IPS-18c (cell line): ENCODE measurements around the gene DMRT1.

Experiments used
- H3K4me3 ChIP-seq: 2 replicates; pipeline ENCODE4 v1.7.0; 2013; ENCODE audit warnings: low read depth, mild to moderate bottlenecking, low read length, moderate library complexity; ENCODE audit not compliant: insufficient read depth
- H3K9me3 ChIP-seq: one replicate; pipeline ENCODE4 v1.6.1; 2013; ENCODE audit warnings: mild to moderate bottlenecking, low read length, moderate library complexity; ENCODE audit not compliant: control insufficient read depth, insufficient read depth

The DMRT1 gene

DNA sequence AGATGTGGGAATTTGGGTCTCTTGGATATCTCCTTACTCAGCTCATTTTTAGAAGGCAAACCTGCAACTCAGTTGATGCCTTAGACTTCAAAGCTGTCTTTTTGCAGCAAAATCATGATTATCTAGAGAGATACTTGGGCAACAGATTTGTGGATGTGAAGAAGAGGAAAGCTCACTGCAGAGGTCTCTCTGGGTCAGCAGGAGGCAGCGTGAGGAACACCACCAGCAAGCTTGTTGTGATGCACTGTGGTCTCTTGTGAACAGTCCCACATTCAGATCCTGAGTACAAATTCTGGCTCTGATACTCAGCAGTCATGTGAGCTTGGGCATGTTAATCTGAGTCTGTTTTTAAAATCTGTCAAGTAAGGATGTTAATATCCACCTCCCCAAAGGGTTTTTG, 108.6 kb downstream of the DMRT1 start:
- Histone ChIP-seq H3K9me3 (no peaks in the 10 kb centered on the region), H3K4me3 (no peak overlapping the region)

DNA sequence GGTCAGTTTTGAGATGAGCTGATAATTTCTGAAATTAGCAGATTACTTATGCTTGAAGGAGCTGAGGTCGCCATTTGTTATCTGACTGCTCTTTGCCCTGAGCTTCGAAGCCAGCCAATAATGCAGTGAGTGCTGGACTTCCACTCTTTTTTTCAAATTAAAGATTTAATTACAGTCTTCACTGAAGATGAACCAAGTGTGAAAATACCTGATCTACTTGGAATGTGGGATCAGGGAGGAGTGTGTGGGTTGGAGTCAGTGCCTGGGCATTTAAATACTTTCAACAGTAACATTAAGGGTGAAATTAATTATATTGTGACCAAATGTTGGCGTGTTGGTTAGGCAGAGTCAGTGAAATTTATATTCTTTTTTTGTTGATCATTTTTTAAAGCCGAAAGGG, 111.0 kb downstream of the DMRT1 start:
- H3K9me3 ChIP-seq, result no peaks in the 10 kb centered on the region
- no peak overlapping the region for H3K4me3 ChIP-seq

DNA sequence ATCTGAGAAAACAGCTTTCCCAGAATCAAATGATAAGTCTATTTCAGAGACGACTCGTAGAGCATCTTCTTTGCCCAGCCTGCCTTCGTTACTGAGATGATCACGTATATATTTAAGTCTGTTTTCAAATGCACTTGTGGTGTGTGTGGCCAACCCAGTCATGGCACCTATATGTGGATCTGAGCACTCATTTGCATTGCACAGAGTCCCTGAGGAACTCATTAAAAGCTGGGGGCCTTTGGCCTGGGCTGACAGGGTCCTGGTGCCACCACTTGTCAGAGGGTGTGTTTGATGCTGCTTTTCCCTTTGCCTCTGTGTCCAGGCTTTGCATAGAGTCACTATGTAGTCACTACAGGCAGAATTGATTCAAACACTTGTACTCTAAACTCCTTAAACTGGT, 117.6 kb downstream of the DMRT1 start:
- no peak overlapping the region for H3K4me3 ChIP-seq
- no peaks in the 10 kb centered on the region for H3K9me3 ChIP-seq

DNA sequence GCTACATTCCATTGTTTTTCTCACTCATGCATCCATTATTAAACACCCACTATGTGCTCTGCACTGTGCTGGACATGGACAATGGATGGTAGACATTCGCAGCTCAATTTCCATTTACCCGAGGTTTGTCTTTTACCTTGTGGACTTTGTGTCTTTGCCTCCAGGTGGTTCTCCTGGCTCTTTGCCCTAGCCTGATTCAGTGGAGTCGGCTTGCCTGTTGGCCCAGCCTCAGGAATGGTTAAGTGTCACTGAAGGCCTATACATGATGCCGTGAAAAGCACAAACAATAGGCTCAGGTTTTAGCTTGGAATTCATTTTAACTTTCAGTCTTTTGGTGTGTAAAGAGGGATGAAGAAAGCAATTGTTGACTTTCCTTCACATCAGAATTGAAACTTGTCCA, 118.4 kb downstream of the DMRT1 start:
- H3K4me3 ChIP-seq, result no peak overlapping the region
- H3K9me3 ChIP-seq, result no peaks in the 10 kb centered on the region

DNA sequence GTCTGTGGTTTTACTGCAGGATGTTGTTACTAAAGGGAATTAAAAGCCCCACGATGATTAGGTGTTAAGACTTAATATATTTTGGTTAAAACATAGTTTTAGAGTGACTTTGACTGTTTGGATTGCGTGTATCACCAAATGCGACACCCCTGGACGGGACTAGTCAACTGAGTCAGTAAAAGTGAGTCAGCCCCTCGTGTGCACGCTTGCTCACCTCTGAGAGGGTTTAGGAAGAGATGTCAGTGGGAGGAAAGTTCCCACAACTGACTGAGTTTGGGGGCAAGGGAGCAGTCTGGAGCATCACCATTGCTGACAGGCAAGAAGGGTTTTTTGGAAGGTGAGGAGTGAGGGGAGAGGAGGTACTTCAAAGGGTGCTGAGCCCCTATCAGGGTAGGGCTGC, 120.5 kb downstream of the DMRT1 start:
- Histone ChIP-seq H3K9me3 (no peaks in the 10 kb centered on the region), H3K4me3 (no peak overlapping the region)

DNA sequence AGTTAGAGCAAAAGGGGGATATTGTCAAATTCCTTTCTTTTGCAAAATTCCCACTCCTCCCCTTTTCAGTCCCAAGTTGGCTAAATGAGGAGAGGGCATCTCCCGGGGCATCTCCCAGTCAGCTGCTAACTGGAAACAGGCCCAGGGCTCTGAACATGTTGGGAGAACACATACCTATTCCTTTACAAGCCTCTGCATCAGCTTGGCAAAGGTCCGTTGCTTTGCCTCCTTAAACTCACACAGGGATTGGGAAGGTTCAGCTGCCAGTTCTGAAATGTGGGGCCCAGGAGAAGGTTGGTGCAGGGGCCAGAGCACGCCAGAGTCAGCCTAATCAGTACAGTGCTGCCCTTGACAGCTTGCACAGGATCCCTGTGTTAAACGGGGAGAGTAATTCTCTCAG, 124.0 kb downstream of the DMRT1 start:
- Histone ChIP-seq H3K4me3 (no peak overlapping the region), H3K9me3 (no peaks in the 10 kb centered on the region)

DNA sequence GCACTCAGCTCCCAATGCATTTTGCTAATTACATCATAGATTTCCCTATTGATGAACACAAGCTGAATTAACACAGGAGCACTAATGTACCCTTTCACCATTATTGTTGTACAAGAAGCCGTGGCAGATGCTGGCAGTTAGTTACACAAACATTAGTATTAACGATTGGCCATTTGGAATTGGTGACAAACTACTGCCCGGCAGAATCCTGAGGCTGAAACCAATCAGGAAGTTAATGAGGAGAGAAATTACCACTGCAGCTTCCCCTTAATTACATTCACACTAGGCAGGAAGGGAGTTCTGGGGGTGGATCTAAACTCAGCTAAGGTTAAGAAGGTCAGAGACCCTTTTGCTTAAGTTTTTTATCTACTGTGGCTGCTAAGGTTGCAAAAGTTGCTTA, 125.4 kb downstream of the DMRT1 start:
- Histone ChIP-seq H3K4me3 (no peak overlapping the region), H3K9me3 (no peaks in the 10 kb centered on the region)

DNA sequence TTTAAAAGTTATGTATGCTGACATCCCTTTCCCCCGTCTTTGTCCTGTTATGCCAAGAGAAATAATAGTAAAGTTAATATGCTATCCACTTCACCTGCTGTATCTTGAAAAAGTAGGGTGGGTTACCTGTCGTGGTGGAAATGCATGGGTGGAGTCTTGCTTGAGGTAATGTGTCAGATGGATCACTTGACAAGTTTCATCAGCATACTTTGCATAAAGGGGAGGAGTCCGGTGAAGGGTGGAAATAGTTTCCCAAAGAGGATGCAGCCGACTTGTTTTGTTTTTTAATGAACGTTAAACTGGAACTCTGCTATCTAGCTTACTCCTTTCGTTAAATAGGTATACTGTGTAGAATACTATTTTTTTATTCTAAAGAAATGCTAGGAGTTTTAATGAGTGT, 125.9 kb downstream of the DMRT1 start:
- Histone ChIP-seq H3K4me3 (no peak overlapping the region), H3K9me3 (no peaks in the 10 kb centered on the region)

DNA sequence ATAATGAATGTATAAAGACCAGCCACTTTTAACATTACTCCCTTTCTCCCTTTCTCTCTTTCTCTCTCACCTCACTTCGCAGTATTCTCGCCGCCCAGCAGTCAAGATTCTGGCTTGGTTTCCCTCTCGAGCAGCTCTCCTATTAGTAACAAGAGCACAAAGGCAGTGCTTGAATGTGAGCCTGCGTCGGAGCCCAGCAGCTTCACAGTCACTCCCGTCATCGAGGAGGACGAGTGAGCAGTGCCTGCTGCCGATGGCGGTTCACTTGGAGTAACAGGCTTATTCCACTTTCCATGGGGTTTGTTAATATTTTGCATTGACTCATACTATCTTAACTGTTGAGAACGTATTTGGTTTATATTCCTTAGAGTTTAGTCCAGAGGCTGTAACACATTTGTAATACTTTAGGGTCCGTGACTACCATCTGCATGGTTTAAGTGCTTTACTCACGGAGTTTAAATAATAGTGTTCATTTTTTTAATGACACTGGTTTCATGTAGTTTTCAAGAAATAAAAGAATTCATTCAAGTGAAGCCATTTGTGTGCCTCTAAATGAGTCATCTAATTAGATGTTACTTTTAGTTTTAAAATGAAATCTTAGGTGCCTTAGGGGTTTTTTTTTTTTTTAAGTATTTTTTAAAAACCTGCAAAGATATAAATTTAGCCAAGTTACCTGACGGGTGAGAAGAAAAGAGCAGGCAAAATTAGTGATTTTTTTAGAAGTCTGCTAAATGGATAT, 126.6 kb downstream of the DMRT1 start:
- Histone ChIP-seq H3K9me3 (no peaks in the 10 kb centered on the region), H3K4me3 (no peak overlapping the region)

DNA sequence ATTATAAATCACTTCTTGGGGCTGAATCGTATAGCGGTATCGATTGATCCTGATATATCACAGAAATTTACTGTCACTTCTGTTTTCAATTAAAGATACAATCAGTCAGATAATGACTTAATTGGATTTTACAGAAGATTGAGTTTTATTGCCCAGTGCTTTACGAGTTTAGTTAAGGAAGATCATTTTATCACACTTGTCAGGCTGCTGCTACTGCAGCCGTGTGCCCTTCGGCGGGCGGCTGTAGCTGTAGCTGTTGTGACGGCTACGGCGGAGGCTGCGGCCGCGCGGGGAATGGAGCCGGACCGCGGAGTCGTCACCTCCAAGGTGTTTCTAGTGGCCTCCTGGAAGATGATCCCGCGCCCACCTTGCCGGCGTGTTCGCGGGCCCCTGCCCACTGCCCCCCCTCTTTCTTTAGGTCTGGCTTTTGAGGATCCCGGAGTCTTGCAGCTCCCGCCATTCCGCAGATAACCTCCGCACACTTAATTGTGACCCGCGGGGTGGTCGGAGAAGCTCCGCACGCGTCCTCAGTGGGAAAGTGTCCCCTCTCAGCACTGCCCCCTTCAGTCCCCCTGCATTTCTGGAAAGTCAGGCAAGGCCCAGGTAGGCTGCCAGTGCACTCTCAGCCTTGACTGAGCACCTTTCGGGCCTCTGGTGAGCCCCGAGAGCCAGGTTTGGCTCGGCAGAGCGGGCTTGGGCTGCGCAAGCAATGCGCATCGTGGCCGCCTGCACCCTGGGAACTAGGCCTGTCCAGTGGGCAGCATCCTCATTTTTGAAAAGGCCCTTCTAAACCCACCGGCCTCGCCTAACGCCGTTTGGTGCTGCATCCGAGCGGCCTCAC, 128.0 kb downstream of the DMRT1 start:
- 0 out of 2 replicates have a peak overlapping the region, but pooled peaks have one; percentile 21 for H3K4me3 ChIP-seq
- no peaks in the 10 kb centered on the region for H3K9me3 ChIP-seq

DNA sequence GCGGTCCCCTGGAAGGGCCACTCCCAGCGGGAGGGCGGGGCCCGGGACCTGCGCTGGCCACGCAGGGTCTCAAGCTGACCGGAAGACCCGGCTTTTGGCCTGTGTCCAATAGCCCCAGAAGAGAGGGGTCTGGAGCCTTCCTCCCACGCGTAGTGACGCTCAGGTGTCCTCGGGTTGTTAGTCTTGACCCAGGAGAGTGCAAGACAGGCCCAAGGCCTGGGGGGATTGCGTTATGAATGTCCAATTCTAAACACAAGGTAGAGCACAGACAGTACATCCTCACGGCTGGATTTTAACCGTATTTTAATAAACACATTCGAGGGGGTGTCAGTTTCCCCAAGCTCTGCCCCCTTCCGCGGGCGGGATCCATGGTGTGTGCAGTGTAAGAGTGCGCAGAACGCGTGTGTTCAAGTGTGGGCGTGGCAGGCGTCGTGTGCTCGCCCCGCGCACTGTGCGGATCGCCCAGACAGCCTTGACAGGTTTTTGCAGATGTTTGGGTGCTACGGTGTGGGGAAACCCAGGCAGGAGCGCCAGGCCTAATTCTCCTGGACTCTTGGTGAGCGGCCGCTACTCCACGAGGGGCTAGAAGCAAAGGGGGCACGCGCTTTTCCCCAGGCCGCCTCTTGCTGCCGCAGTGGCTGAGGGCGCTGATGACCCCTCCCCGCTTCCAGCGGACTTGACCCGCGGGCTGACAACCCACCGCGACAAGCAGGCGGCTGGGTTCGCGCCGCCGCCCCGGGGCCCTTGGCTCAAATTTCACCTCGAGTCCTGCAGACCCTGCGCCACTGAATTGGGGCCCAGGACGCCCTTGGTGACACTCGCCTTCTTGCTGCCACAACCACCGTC, 128.9 kb downstream of the DMRT1 start:
- Histone ChIP-seq H3K4me3 (peak overlapping the region; percentile 21; the same call in 1 of the 2 replicates), H3K9me3 (peaks cover 2% of the 10 kb centered on the region)

DNA sequence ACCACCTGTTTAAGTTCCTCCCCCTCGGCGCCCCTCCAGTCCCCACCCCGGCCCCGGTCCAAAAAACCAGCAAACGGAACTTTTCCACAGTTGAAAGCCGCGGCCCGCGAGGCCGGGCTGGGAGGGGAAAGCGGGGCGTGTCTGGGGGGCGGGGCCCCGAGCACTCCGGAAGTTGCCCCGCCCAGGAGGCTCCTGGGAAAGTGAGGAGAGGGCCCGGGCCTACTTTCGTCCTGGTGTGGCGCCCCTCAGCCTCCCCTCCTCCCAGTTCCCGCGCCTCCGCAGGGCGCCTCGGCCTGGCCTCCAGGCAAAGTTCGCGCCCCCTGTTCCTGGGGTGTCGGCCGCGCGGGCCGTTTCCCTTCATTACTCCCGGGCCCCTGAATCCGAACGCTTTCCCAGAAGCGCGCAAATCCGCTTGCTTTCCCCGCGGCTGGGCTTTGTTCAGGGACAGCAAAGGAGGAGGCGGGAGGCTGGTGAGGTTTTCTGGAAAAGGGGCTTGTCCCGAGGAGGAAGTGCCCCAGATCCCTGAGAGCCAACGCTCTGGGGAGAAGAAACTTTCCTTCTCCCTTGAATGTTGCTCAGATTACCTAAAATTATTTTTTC, 130.5 kb downstream of the DMRT1 start:
- peak overlapping the region; percentile 66 for H3K4me3 ChIP-seq

DNA sequence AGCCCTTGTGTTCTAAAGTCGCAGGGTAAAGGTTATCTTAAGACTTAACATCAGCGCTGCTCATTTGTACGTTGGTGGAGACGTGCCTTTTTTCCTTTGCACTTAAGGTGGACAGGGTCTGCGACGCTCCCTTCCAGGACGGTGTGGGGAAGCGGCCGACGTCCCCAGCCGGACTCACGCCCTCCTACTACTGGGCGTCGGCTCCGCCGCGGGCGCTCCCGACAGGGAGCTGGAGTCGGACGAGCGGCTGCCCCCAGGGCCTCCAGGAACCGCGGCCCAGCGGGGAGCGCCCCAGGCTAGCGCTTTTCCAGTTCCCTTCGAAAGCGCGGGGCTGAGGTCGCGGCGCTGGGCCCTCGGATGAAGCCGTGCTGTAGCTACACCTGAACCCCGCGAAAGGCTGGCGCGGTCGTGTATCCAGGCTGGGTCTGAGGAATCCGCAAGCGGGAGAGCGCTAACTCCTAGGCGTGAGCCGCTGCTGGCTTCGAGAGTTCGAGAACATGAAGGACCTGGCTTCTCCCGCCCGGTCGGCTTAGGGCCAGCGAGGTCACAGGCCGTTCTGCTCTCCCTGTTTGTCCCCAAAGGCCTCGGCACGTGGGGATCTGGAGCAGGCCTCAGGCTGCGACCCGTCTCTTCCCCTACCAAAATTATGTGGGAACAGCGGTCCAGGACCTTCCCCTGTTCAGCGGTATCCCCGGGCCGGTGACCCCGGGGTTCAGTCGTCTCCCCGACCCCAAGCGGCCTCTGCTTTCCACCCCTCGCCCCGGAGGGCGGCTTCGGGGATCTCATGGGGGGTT, 131.2 kb downstream of the DMRT1 start:
- Histone ChIP-seq H3K4me3 (peak overlapping the region; percentile 66), H3K9me3 (peaks cover 2% of the 10 kb centered on the region)

More for the DNA sequence above, 130.5 kb downstream of the DMRT1 start:
- peaks cover 2% of the 10 kb centered on the region for H3K9me3 ChIP-seq

DNA sequence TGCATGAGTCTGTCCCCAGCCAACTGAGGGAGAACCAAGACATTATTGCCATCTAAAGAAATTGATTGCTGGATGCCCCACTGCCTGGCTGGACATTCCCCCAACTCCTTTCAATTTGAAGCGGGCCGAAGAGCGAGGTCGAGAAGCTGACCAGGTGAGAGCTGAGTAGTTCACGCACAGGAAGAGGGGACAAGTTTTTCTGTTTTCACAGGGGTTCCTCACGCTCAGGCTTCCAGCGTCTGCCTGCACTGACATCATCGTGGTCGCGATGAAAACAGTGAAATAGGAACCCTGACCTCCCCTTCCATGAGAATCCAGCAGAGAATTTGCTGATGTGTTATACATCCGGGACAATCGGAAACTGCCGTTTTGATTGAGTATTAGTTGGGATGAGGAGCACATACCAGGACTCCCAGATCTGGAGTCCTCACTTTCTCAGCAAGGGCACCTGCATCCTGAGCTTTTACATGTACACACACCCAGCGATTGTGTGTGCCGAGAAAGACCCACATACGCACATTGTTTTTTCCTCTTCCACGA, 131.9 kb downstream of the DMRT1 start:
- H3K9me3 ChIP-seq, result peaks cover 2% of the 10 kb centered on the region
- peak overlapping the region; percentile 66; the same call in 1 of the 2 replicates for H3K4me3 ChIP-seq

DNA sequence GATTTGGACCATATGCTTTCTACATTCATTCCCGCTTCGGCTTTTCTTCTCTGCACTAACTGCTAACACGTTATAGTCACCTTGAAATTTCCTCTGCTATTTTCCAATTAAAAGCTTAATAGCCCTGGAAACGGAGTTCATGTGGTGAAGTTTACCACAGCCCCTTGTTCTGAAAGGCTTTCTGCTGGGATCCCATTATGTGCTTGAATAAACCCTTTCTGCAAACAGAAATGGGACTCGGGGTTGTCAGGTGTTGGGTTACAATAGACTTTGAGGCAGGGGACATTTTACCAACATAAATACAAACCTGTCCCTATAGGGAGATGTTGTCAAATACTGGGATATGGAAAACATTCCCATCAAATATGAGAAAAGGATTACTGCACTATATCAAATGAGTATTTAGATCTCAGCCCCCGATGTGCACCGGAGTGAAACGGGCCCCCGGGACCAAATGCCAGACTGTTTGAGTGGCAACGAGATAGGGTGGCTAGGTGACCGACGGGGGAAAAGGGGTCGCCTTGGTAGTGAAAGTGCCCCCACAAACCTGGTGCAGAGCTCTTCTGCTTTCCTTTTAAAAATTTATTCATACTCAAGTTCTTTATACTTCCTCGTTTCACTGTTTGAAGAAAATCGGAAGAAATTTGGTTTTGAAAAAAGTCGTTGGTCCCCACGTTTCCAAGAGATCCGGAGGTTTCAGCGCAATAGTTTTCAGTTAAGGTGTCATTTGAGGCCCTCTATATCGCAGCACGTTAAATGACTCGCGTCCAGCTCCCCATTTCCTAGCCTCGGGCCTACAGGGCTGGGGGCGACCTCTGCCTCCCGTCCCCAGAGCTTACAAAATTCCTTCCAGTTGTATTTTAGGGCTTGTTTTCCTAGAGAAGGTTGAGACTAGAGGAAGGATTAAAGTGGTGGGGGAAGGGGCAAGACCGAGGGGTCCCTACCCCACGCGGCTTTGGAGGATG, 132.8 kb downstream of the DMRT1 start:
- Histone ChIP-seq H3K4me3 (no peak overlapping the region; the same call in 1 of the 2 replicates), H3K9me3 (peaks cover 2% of the 10 kb centered on the region)
